H1 (cell line): ENCODE measurements around the gene TPRX1. TPM values are rescaled to one million over a fixed set of nuclear protein-coding genes. Genes with fewer than 3 reads are reported as not detected.
A peak's percentile ranks its signal among the peaks of the same experiment; 100 is the strongest.

Experiments used
- ASH2L ChIP-seq: fragments of 200-600, 300-600 bp; sonication (generic); IDR thresholded peaks from one replicate; pipeline ENCODE4 v1.7.1; 2017; ENCODE audit warnings: low read length
- BACH1 ChIP-seq: IDR thresholded peaks from 2 replicates; pipeline ENCODE4 v1.6.1; 2012; ENCODE audit warnings: low read length, improper control_type of control experiment
- CBX5 ChIP-seq: fragments of 300-800, 300-1000 bp; sonication (generic); IDR thresholded peaks from 2 replicates; pipeline ENCODE4 v1.7.1; 2016; ENCODE audit warnings: antibody characterized with exemption, low read length, low read depth
- EGR1 ChIP-seq: IDR thresholded peaks from 2 replicates; pipeline ENCODE4 v1.6.1; 2011; ENCODE audit warnings: low read depth, low read length, borderline replicate concordance
- EP300 ChIP-seq, 2 experiments: IDR thresholded peaks; 1 replicate in 1 of 2; 2 replicates in 1 of 2; pipeline ENCODE4 v1.6.1; 2011 to 2012; ENCODE audit warnings: low read depth in 2 of 2, low read length in 2 of 2, mild to moderate bottlenecking in 2 of 2, borderline replicate concordance in 1 of 2, inconsistent platforms in 1 of 2, moderate library complexity in 1 of 2
- JUND ChIP-seq: IDR thresholded peaks from 2 replicates; pipeline ENCODE4 v1.6.1; 2011; ENCODE audit warnings: mild to moderate bottlenecking, improper control_type of control experiment, low read length
- POLR2A ChIP-seq, 2 experiments: IDR thresholded peaks; 1 replicate in 1 of 2; 2 replicates in 1 of 2; pipeline ENCODE4 v1.6.1; 2011; ENCODE audit warnings: low read depth in 2 of 2, low read length in 2 of 2, mild to moderate bottlenecking in 2 of 2; ENCODE audit errors: control extremely low read depth in 1 of 2
- POLR2AphosphoS5 ChIP-seq: IDR thresholded peaks from 2 replicates; pipeline ENCODE4 v1.6.1; 2011; ENCODE audit warnings: low read depth, low read length
- RXRA ChIP-seq: IDR thresholded peaks from 2 replicates; pipeline ENCODE4 v1.6.1; 2011; ENCODE audit warnings: low read depth, mild to moderate bottlenecking, low read length, moderate library complexity; ENCODE audit not compliant: insufficient read depth
- SIX5 ChIP-seq: IDR thresholded peaks from 2 replicates; pipeline ENCODE4 v1.6.1; 2011; ENCODE audit warnings: mild to moderate bottlenecking, low read depth, low read length
- SP2 ChIP-seq: IDR thresholded peaks from 2 replicates; pipeline ENCODE4 v1.6.1; 2012; ENCODE audit warnings: mild to moderate bottlenecking, low read length, inconsistent platforms
- SP4 ChIP-seq: IDR thresholded peaks from 2 replicates; pipeline ENCODE4 v1.6.1; 2012; ENCODE audit warnings: low read length, inconsistent platforms
- TAF1 ChIP-seq: IDR thresholded peaks from 2 replicates; pipeline ENCODE4 v1.6.1; 2011; ENCODE audit warnings: mild to moderate bottlenecking, low read depth, low read length
- TBP ChIP-seq: IDR thresholded peaks from 2 replicates; pipeline ENCODE4 v1.6.1; 2011; ENCODE audit warnings: low read depth, low read length, improper control_type of control experiment
- ZNF274 ChIP-seq: IDR thresholded peaks from 2 replicates; pipeline ENCODE4 v1.7.0; 2012; ENCODE audit warnings: low read length, borderline replicate concordance; ENCODE audit errors: extremely low read depth
- polyA plus RNA-seq, 7 experiments: library from polyadenylated mRNA; depleted of rRNA in 3 of 7; stranded (reverse) in 5 of 7; unstranded in 2 of 7; fragments of >200 nt in 5 of 7; fragments of 200-250 nt in 2 of 7; gene quantifications; 1 replicate in 5 of 7; 2 replicates in 1 of 7; 4 replicates in 1 of 7; pipeline versions ENCODE4 v1.2.1 to v1.2.3, GENCODE V29; 2011 to 2013; ENCODE audit warnings: missing spikeins in 2 of 7, mixed read lengths in 2 of 7
- total RNA-seq: library from RNA; stranded (reverse); fragmentation: NEBNext Ultra II Directional; extraction: Animal tissue kit (Norgen Biotek cat#: 25700); gene quantifications from 2 replicates; pipeline ENCODE4 v1.2.1, GENCODE V29; 2021
- TF ChIP-seq, protein P1 (sequence below): IDR thresholded peaks from 2 replicates; pipeline ENCODE4 v1.6.1; 2012; ENCODE audit warnings: inconsistent platforms
- TF ChIP-seq, protein P2 (sequence below): IDR thresholded peaks from 2 replicates; pipeline ENCODE4 v1.6.1; 2011; ENCODE audit warnings: low read depth, mild to moderate bottlenecking, low read length; ENCODE audit not compliant: insufficient read depth

Gene TPRX1
- total and polyA plus RNA-seq, 2 of the 8 experiments (the other 6 are each of a cell fraction or from before 2014, with no cell fraction given): 0.03 TPM; not detected in 1

DNA sequence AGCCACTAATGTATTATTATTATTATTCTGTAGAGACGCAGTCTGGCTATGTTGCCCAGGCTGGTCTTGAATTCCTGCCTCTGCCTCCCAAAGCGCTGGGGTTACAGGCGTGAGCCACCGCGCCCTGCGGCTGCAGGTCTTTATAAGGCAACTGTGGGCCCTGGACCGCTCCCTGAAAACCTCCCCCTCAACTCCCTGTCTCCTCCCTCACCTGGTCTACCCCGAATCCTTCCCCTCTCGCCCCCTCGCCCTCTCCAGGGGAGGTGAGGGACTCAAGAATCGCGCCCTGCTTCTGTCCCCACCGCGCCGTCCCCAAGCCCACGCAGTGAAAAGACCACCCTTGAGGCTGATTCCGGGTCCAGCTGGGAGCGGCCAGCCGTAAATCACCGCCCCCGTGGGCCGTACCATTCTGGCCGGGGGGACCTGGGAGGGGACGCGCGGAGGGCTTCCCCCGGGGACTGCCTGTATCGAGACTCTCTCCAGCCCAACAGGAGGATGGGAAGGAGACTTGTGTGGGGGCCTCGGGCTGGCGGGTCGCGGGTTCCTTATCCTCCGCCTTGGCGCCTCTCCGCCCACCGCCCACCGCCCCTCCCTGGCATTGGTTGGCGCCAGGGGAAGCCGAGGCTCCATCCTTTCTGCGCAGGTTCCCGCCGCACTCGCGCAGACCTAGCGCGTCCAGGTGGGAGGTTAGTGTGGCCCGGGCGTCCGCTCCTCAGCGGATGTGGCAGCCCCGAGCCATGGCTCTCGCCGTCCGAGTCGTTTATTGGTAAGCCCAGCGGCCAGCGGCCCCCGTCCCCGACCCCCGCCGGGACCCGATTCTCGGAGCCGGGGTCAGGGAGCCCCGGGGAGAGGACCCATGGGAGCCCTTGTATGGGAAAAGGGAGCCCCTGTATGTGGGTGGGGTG is 26.1 kb downstream of the TPRX1 start, which contains the start of gene SELENOW (continued):
- peak in 1 of 2 experiments; percentile 99; a peak in 2 of 3 replicates for TF ChIP-seq EP300 (IDR thresholded peaks at IDR 0.05; ENCODE audit: borderline replicate concordance in 1 of 2, low read depth in 2 of 2, low read length in 2 of 2)
- peak; percentile 96 for TF ChIP-seq EGR1
- TF ChIP-seq, protein P1, sequence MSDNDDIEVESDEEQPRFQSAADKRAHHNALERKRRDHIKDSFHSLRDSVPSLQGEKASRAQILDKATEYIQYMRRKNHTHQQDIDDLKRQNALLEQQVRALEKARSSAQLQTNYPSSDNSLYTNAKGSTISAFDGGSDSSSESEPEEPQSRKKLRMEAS: peak; percentile 24; the same call in 1 of the 2 replicates
- TF ChIP-seq SIX5: no peak
- TF ChIP-seq TAF1: peak; percentile 98
- peak; percentile 91 for TF ChIP-seq TBP
- peak; percentile 96 for TF ChIP-seq SP4
- TF ChIP-seq SP2: no peak
- TF ChIP-seq BACH1: no peak
- peak; percentile 93 for TF ChIP-seq JUND
- TF ChIP-seq POLR2AphosphoS5: peak; percentile 95
- TF ChIP-seq, protein P2, sequence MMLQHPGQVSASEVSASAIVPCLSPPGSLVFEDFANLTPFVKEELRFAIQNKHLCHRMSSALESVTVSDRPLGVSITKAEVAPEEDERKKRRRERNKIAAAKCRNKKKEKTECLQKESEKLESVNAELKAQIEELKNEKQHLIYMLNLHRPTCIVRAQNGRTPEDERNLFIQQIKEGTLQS: no peak
- peak; percentile 42 for TF ChIP-seq ASH2L
- no peak for TF ChIP-seq CBX5
- peak; percentile 87 to 90 for TF ChIP-seq POLR2A (IDR thresholded peaks at IDR 0.05; ENCODE audit: control extremely low read depth in 1 of 2, low read depth in 2 of 2, low read length in 2 of 2)
- 0 out of 2 replicates have a peak, but pooled peaks have one; percentile 71 for TF ChIP-seq RXRA
- TF ChIP-seq ZNF274: no peak
